ENCODE data around the gene FABP1.

The FABP1 gene

GRCh38 chr2:88090446-88091283, 37.2 kb downstream of the FABP1 start:
- no peak for DNase-seq
- in situ Hi-C loops (cut with HindIII; ENCODE audit: low pct_ligation_motif_present, low pct_unique_long_range_greater_than_20kb, low sequenced_read_pairs) = no loop called here

GRCh38 chr2:88088999-88089398, 38.9 kb downstream of the FABP1 start:
- DNase-seq = no peak
- in situ Hi-C loops (cut with HindIII; ENCODE audit: low pct_ligation_motif_present, low pct_unique_long_range_greater_than_20kb, low sequenced_read_pairs) = no loop called here

GRCh38 chr2:88087763-88088162, 40.1 kb downstream of the FABP1 start:
- in situ Hi-C loops (cut with HindIII; ENCODE audit: low pct_ligation_motif_present, low pct_unique_long_range_greater_than_20kb, low sequenced_read_pairs) = no loop called here

GRCh38 chr2:88087073-88087472, 40.8 kb downstream of the FABP1 start:
- DNase-seq = no peak
- in situ Hi-C loops (cut with HindIII; ENCODE audit: low pct_ligation_motif_present, low pct_unique_long_range_greater_than_20kb, low sequenced_read_pairs) = no loop called here

More at GRCh38 chr2:88087763-88088162, 40.1 kb downstream of the FABP1 start:
- DNase-seq = no peak

- in situ Hi-C loops (cut with HindIII; ENCODE audit: low pct_ligation_motif_present, low pct_unique_long_range_greater_than_20kb, low sequenced_read_pairs) = no loop called here
- DNase-seq = no peak
Measured at GRCh38 chr2:88086401-88086800, 41.5 kb downstream of the FABP1 start.

GRCh38 chr2:88085602-88086001, 42.3 kb downstream of the FABP1 start:
- in situ Hi-C loops (cut with HindIII; ENCODE audit: low pct_ligation_motif_present, low pct_unique_long_range_greater_than_20kb, low sequenced_read_pairs) = no loop called here
- DNase-seq = no peak

GRCh38 chr2:88085099-88085498, 42.8 kb downstream of the FABP1 start:
- in situ Hi-C loops (cut with HindIII; ENCODE audit: low pct_ligation_motif_present, low pct_unique_long_range_greater_than_20kb, low sequenced_read_pairs) = no loop called here
- DNase-seq = no peak

- DNase-seq = no peak
- in situ Hi-C loops (cut with HindIII; ENCODE audit: low pct_ligation_motif_present, low pct_unique_long_range_greater_than_20kb, low sequenced_read_pairs) = no loop called here
Measured at GRCh38 chr2:88082781-88083180, 45.1 kb downstream of the FABP1 start.

- in situ Hi-C loops (cut with HindIII; ENCODE audit: low pct_ligation_motif_present, low pct_unique_long_range_greater_than_20kb, low sequenced_read_pairs) = no loop called here
- DNase-seq = no peak
Measured at GRCh38 chr2:88081924-88082608, 45.8 kb downstream of the FABP1 start.

- DNase-seq = no peak
- in situ Hi-C loops (cut with HindIII; ENCODE audit: low pct_ligation_motif_present, low pct_unique_long_range_greater_than_20kb, low sequenced_read_pairs) = no loop called here
Measured at GRCh38 chr2:88080545-88080944, 47.3 kb downstream of the FABP1 start.

GRCh38 chr2:88078643-88079172, 49.2 kb downstream of the FABP1 start:
- in situ Hi-C loops (cut with HindIII; ENCODE audit: low pct_ligation_motif_present, low pct_unique_long_range_greater_than_20kb, low sequenced_read_pairs) = no loop called here

GRCh38 chr2:88077080-88077479, 50.8 kb downstream of the FABP1 start:
- no peak for DNase-seq
- in situ Hi-C loops (cut with HindIII; ENCODE audit: low pct_ligation_motif_present, low pct_unique_long_range_greater_than_20kb, low sequenced_read_pairs) = no loop called here

More at GRCh38 chr2:88078643-88079172, 49.2 kb downstream of the FABP1 start:
- DNase-seq = no peak

- DNase-seq = no peak
- in situ Hi-C loops (cut with HindIII; ENCODE audit: low pct_ligation_motif_present, low pct_unique_long_range_greater_than_20kb, low sequenced_read_pairs) = no loop called here
Measured at GRCh38 chr2:88074854-88075292, 53.0 kb downstream of the FABP1 start.

- DNase-seq = no peak
- in situ Hi-C loops (cut with HindIII; ENCODE audit: low pct_ligation_motif_present, low pct_unique_long_range_greater_than_20kb, low sequenced_read_pairs) = no loop called here
Measured at GRCh38 chr2:88074150-88074549, 53.7 kb downstream of the FABP1 start.
